ENCODE measurements around the gene KRT76.
"Not testable (repeated sequence)": the region's sequence is repeated elsewhere in the genome, so short reads cannot be mapped to it uniquely, and the experiment has no call there.

Gene KRT76

DNA sequence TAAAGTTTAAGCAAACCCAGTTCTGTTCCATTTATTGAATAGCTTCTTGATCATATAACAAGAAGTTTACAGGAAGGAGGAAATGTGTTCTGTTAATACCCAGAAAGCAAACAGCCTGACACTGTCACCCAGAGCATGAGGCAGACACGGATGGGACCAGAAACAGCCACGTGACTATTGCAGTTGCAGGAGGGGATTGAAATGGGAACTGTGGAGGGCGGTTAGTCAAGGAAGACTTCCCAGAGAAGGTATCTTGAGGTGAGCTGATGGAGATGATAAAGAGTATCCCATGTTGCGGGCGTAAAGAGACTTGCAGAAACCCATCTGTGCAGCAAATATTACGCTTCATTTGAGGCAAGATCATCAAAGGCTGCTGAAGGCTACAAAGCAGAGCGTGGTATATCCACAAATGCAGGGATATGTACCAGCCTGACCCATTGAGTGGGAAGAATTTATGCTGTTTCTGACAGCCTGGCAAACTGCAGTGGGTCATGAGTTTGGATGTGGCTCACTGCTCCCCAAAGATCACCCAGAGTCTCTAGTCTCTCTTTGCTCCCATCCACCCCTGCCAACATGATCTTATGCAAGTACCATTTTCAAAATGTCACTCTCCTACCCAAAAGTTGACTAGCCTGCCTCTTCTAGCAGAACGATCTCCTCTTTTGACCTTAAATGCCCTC, 20.7 kb downstream of the KRT76 start:
- no peak for DNase-seq

DNA sequence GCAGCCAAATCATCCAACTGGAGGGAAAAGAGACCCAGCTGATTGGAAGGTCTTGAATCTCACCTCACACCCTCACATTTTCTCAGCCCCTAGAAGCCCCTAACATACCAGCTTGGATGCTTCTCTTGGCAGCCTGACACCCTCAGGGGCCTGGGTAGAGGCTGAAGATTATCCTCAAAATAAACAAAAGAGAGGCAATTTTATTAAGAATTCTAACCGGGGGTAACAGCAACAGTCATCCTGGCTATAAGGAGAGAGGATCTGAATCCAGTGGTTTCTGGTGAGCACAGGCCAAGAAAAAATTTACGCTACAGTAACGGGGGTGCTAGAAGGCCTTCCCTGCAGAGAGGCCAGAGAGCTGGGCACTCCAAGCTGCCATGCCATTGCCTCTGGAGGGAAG, 21.6 kb downstream of the KRT76 start:
- DNase-seq: no peak

DNA sequence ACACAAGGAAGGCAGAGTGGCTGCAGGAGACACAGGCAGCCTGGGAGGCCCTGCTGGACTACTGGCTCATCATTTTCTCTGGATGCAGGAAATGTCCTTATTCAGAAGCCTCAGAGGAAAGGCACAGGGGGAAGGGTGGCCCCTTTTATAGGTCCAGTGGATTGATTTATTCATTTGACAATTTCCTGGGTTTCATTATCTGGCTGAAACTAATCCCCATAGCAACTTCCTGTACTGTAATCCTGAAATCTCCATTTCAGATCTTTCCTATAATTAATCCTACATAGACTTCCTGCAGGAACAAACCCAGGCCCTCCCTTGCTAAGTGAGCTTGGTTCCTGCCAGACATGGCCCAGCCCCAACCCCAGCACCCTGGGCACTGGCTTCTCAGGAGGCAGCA, 23.0 kb downstream of the KRT76 start:
- no peak for DNase-seq

DNA sequence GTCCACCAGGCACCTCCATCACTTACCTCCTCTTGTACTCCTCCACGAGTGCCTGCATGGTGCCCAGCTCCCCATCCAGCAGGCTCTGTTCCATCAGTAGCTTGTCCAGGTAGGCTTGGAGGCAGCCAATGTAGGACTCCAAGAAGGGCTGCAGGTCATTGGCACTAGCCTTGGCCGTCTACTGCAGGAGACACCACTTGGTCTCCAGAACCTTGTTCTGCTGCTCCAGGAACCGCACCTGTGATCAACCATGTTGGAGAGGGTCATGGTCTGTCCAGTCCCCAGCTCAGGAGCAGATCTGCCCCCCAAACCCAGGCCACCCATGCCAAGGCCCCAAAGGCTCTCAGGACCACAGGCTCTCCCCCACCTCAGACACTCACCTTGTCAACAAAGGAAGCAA, 23.9 kb downstream of the KRT76 start:
- DNase-seq: no peak

DNA sequence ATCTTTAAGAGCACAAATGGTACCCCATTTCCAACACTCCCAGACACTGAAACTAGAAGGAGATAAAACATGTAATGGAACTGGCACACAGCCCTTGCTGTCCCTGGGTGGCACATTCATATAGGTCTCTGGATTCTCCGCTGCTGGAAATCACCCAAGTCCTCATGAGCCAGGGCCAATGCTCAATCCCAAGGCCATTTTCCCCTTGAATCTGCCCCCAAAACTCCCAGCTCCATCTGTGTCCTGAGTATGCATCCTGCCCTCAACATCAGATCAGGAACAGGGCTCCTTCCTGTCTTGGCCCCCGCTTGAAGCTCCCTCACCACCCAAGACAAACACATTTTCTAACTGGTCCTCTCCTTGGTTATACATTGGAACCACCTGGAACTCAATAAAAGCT, 24.6 kb downstream of the KRT76 start:
- no peak for DNase-seq

DNA sequence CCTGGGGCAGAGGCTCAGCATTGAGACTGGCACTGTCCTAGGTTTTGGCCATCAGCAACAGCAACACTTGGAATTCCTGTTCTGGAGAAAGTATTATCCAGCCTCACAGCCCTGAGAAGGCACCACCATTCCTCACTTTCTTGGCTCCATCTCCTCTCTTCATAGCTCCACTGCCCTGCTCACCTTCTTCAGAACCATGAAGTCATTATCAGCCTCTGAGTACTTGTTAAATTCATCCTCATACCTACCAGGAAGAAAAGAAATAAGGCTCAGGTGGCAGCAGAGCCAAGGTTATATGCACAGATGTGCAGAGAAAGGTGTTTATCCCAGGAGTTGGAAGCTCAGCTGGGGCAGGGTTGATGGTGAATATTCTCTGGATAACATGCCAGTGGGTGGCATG, 25.4 kb downstream of the KRT76 start:
- no peak for DNase-seq

DNA sequence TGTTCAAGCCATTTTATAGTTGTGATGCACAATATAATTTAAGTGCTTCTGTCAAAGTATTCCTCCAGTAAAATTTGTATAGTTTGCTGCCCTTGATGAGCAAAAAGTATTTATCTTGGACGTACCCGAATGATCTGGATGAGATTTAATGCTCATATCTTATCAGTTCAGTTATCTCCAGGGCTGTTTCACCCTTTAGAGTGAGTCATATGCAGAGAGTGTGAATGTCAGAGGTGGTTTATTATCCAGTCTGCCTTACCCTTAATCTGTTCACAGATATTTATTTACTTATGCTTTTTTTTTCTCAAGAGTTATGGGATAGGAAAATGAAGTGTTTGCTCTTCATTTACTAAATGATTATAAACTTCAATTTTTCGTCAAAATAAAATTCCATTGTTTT, 26.6 kb downstream of the KRT76 start:
- not testable (repeated sequence) for DNase-seq

DNA sequence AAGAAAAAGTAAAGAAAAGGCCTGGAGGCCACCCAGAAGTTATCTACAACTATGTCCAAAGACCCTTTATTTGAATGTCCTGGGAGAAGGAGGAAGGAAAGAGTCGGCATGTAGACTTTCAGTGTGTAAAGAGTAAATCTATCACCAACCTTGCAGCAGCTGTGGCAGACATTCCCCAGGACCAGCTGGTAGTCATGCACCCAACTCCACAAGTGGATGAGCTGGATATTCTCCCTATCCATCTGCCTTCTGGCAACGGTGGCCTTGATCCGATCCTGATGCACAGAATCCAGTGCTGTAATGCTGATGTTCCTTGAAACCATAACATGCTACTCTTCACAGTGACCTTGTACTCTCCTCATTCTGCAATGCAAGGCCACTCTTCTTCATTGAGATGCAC, 27.3 kb downstream of the KRT76 start:
- DNase-seq: no peak

DNA sequence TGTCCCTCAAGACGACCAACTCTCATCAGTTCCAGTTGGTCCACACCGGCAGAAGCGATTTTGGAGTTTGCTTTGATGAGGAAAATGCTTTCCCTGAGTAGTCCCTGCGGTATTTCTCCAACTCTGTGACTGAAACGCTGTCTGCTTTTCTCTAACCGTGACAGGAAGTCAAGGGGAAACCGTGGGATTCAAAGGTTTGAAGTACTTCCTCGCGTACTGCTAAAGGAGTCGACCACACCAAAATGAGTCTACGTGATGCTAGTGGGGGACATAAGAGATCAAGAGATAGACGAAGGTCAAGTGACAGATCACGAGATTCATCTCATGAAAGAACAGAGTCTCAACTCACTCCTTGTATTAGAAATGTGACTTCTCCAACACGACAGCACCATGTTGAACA, 28.6 kb downstream of the KRT76 start:
- DNase-seq: no peak

DNA sequence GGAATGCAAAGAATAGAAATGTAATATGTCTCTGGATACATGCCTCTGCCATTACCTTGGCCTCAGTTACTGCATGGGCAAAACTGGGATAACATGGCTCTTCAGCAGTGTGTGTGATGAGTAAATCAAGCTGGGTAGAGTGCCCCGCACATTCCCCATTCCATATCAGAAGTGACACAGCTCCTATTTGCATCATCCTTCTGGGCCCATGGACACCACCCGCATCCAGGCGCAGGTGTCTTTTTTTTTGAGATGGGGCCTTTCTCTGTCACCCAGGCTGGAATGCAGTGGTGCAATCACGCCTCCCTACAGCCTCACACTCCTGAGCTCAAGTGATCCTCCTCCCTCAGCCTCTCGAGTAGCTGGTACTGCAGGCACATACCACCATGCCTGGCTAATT, 31.6 kb downstream of the KRT76 start:
- no peak for DNase-seq

DNA sequence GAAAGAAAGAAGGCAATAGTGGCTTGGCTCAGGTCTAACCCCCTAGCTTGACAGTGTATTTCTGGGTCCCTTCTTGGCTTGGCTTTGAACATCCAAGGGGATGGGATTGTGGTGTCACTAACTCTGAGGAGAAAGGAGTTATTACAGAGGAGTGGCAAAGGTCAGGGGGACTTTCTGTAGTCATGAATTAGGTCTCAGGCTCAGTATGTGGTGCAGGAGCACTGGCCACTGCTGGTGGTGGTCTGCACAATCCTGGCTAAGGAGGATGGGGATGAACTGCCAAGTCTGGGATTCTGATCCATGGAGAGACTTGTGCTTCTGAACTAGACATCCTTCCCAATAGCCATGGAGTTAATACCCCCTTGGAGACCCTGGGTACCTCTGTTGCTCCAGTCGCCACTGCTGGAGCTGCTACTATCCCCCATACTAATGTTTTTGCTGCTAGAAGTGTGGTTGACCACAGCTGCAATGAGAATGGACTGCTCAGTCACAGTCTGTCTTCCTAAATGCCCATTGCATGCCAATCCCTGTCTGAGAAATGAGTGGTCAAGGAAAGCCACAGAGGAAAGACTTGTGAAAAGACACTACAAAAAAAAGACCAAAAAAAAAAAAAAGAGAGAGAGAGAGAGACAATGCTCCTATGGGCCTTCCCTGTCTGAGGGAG, 32.5 kb downstream of the KRT76 start:
- no peak for DNase-seq

DNA sequence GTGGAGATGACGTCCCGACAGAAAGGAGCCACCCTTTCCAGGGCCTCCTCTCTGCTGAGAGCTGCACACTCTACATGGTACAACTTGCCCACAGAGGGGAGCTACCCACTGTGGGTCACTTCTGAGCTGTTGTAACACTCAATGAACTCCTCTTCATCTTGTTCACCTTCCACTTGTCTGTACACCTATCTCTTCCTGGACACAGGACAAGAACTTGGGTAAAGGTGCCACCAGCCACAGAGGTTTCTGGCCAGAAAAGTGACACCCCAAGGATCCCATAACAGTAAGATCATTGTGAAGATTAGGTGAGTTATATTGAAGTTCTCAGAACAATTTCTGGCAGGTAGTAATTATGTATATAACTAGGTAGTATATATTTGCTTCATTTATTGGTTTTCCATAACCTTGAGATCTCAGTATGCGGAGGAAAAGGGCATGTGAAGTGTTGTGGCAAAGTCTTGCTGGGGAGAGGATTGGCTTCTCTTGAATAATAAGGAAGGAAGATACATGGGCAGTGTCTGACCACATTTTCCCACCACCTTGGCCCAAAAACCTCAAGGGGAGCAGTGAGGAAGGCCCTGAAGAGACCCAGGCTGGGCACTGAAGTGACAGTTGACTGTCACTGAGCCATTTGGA, 34.2 kb downstream of the KRT76 start:
- no peak for DNase-seq

DNA sequence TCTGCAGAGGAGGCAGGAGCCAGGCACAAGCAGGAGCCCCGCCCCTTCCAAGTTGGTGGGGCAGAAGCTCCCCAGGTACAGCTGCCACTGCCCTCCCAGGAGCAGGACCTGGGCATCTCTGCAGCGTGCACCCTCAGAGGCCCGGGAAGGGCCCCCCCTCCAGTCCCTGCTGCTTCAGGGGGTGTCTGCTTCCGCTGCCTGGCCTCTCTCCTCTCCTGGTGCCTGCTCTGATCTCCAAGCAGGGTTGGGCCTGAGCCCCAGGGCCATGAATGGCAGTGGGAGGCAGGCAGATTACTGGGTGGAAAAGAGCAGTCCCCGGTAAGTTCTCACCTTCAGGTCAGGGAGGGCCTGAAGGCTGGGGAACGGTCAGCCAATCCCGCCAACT, 35.0 kb downstream of the KRT76 start:
- no peak for DNase-seq

DNA sequence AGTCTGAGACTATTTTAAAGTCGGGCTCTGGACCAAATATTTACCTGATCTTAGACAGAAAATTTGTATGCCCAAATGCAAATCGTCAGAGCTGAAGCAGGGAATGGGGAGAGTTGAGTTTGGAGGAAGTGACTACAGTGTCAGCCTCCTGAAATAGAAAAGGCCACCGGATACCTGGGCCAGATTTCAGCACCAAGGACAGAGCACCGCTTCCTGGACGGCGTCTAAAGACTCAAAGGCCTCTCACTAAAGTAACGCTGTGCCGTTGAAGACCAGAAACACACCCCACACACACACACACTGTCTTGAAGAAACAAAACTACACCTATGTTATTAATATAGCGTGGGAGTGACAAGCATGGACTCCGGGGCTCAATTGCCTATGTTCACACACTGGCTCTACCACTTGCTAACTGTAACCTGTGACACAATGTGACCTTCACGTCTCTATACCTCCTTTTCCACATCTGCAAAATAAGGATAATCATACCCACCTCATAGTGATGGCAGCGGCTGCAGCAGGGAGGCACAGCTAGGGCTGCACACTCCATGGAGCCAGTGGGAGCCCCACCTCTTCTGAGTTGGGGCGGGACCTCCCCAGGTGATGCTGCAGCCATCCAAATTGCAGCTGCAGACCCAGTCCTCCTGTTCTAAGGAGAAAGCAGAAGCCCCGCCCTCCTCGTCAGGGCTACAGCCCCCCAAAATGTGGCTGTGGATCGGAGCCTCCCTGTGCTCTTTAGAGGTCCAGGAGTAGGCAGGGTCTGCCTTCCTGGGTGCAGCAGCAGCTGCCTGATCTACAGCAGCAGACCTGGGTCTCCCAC, 35.6 kb downstream of the KRT76 start:
- peak; percentile 34 for DNase-seq

DNA sequence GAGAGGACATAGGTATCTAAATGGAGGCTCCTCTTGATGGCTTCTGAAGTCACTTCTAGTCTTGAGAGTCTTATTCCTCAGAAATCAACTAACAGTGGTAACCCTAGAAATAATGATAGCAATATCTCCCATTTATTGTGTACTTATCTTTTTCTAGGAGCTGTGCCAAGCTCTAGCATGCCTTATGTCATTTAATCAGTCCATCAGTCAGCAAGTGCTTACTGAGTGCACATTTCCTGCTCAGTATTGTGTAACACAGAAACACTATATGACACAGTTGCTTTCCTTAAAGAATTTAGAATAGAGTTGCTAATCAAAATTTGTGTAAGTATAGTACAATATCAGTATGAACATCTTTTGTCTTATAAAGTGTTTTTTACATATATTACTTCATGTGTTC, 36.6 kb downstream of the KRT76 start:
- DNase-seq: no peak

DNA sequence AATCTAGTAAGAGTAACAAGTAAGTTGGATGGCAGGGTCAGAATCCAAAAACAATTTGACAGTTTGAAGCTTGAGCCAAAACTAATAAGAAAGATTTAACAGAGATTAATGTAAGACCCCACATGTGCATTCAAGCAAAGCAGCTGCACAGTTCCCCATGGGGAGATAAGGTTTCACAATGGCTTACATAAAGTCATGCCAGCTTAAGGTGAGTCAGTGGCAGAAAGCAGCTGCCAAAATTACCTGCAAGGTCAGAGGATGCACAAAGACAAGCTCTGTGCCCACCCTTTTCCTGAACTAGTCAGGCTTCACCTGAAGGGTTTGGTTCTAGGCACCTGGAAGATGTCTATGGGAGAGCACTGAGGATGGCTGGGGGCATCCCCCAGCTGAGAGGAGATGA, 37.2 kb downstream of the KRT76 start:
- no peak for DNase-seq

DNA sequence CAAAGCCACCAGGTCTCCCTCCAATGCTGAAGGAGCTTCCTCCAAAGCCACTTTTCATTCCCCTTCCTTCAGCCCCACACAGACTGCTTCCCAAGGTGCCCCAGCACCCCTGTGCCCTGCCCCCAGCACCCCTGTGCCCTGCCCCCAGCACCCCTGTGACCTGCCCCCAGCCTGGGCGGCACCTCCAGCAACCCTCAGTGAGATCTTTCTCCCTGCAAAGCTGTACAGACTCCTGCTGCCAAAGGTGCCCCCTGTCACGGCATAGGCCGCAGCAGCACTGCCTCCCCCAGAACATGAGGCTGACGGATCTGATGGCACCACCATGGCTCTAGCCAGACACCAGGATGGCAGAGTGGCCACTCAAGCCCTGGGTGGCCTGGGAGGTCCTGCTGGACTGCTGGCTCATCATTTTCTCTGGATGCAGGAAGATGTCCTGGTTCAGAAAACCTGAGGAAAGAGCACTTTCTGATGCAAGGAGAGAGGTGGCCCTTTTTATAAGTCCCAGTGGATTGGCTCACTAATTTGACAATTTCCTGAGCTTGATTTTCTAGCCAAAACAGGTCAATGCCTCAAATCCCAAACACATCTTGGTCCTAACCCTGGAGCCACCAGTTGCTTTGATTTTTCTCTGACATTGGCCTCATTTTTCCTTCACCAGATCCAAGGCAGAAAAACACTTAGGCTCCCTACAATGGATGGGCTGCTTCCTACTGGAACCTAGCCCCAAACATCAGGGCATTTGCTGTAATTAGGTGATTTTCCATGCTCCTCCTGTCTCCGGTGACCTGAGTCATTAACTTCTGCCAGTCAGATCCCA, 41.1 kb downstream of the KRT76 start:
- DNase-seq: no peak

DNA sequence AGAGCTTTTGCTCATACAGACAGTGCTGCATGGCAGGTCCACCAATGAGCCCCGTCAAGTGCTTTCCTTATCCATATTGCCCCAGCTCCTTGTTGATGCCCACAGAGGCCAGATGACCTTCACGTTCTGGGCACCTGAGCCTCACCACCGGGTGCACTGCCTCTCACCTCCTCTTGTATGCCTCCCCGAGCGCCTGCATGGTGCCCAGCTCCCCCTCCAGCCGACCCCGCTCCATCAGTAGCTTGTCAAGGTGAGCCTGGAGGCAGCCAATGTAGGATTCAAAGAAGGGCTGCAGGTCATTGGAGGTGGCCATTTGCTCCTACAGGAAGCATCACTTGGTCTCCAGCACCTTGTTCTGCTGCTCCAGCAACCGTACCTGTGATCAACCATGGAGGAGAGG, 42.0 kb downstream of the KRT76 start:
- DNase-seq: no peak

DNA sequence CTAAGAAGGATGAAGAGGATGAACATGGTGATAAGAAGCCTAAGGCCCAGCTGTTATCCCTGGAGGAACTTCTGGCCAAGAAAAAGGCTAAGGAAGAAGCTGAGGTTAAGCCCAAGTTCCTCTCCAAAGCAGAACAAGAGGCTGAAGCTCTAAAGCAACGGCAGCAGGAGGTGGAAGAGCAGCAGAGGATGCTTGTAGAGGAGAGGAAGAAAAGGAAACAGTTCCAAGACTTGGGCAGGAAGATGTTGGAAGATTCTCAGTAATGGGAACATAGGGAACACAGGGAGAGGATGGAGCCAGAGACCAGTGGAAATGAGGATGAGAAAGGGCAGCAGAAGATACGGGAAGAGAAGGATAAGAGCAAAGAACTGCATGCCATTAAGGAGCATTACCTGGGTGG, 46.4 kb downstream of the KRT76 start:
- DNase-seq: no peak

DNA sequence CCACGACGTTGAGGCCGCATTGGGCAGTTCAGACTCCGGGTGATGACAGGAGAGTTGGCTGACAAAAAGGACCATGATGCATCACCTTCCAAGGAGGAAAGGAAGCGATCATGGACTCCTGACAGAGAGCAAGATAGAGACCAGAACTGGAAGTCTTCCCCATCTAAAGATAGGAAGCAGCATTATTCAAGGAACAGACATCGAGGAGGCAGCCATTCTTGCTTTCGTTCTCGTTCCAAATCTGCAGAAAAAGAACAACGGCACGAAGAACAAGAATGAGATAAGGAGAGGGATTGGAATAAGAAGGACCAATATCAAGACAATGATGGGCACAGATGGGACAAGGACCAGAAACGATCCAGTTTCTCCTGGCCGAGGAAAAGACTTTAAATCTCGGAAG, 46.8 kb downstream of the KRT76 start:
- DNase-seq: no peak

DNA sequence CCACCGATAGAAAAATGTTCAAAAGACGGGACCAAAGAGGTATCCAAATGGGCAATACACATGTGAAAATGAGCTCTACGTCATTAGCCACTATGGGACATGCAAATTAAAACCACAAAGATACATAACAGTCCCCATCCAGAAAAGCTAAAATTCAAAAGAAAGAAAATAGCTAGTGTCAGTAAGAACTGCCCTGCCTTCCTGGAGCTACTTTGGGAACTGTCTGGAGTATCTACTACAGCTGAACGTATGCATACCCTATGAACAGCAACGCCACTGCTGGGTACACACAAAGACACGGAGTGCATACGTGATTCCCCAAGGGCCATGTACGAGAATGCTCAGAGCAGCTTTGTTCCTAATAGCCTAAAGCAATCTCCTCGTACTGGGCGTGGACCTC, 48.0 kb downstream of the KRT76 start:
- DNase-seq: no peak

DNA sequence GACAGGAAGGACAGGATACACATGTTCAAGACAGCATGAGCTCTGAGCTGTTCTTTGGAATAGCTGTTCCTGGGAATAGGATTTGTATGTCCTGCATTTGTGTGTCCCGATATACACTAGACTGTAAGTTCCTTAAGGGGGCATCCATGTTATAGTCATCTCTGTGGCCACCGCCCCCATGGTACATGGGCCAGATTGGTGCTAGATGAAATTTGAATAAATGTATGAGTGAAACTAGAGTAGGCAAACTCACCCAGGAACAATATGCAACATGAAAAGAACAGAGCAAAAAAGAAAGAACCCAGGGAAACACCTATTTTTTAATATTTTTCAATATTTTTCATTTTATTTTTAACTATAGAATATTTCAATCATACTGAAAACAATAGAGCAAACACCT, 48.8 kb downstream of the KRT76 start:
- DNase-seq: no peak

DNA sequence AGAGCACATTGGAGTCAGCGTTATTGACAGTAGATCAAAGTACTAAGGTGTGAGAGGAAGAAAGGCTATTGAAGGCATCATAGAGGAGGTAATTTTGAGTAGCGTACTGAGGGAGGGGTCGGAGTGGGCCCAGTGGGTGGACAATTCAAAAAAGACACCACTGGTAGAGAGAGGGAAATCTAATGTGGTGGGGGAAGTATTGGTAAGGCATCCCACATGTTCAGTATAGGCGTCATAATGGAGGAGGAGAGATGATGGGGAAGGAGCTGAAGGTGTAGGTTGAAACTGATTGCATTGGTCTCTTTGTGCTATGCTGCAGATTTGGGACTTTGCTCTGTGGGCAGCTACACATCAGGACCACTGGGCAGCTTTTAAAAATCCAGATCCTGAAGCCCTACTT, 50.1 kb downstream of the KRT76 start:
- DNase-seq: no peak
